Brain microvascular endothelial cell (primary cell): ENCODE measurements around the gene RELL1.

Experiments
- DNase-seq: peaks from one replicate; pipeline ENCODE4 v3.0.0-alpha.2; 2020
- H3K27ac ChIP-seq: fragments of 250-450 bp; sonication (Bioruptor Pico); 2 replicates; pipeline ENCODE4 v1.5.1; 2020; ENCODE audit warnings: mild to moderate bottlenecking, moderate library complexity
- H3K27me3 ChIP-seq: fragments of 250-450 bp; sonication (Bioruptor Pico); replicated peaks from 2 replicates; pipeline ENCODE4 v1.5.1; 2020; ENCODE audit warnings: mild to moderate bottlenecking
- H3K36me3 ChIP-seq: fragments of 250-450 bp; sonication (Bioruptor Pico); replicated peaks from 2 replicates; pipeline ENCODE4 v1.5.1; 2020; ENCODE audit warnings: mild to moderate bottlenecking
- H3K4me3 ChIP-seq: 2 replicates; pipeline ENCODE4 v1.5.1; 2011; ENCODE audit warnings: low read depth, mild to moderate bottlenecking, control low read depth, low read length, moderate library complexity
- in situ Hi-C: cut with HindIII; loops from 2 replicates; pipeline ENCODE4 v1.10.0; 2017; ENCODE audit warnings: low sequenced_read_pairs, low pct_ligation_motif_present
- TF ChIP-seq, protein P1 (sequence below): IDR thresholded peaks from 2 replicates; pipeline ENCODE4 v1.5.1; 2011; ENCODE audit warnings: low read depth, mild to moderate bottlenecking, moderate library complexity, low read length, control low read depth, inconsistent platforms; ENCODE audit errors: missing control alignments

Gene RELL1

DNA sequence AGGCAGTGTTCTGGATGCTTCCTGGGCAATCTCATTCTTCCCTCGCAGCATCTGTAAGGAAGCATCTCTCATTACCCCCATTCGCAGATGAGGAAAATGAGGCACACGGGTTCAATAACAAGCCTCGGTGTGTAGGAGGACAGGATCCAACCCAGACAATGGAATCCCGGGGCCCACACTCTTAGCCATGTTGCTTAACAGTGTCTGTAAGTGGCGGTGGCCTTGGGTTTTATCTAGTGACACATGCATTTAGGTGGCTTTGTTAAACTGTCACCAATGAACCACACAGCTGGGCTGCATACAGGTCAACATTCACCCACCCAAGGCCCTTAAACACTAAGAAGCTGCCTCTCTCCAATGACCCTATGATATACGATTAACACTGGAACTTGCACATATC lies 22.6 kb downstream of the RELL1 start:
- in situ Hi-C loops, result no loop called here
- TF ChIP-seq, protein P1, sequence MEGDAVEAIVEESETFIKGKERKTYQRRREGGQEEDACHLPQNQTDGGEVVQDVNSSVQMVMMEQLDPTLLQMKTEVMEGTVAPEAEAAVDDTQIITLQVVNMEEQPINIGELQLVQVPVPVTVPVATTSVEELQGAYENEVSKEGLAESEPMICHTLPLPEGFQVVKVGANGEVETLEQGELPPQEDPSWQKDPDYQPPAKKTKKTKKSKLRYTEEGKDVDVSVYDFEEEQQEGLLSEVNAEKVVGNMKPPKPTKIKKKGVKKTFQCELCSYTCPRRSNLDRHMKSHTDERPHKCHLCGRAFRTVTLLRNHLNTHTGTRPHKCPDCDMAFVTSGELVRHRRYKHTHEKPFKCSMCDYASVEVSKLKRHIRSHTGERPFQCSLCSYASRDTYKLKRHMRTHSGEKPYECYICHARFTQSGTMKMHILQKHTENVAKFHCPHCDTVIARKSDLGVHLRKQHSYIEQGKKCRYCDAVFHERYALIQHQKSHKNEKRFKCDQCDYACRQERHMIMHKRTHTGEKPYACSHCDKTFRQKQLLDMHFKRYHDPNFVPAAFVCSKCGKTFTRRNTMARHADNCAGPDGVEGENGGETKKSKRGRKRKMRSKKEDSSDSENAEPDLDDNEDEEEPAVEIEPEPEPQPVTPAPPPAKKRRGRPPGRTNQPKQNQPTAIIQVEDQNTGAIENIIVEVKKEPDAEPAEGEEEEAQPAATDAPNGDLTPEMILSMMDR, result no peak

GRCh38 chr4:37662861-37663390 lies 23.2 kb downstream of the RELL1 start:
- H3K27ac ChIP-seq, result no peak overlapping the region
- H3K27me3 ChIP-seq, result no peaks in the 10 kb centered on the region
- H3K4me3 ChIP-seq, result no peak overlapping the region
- TF ChIP-seq, protein P1, result no peak
- H3K36me3 ChIP-seq, result no peaks in the 10 kb centered on the region
- in situ Hi-C loops, result no loop called here
- DNase-seq, result peak; percentile 26

More for the DNA sequence above, 22.6 kb downstream of the RELL1 start:
- no peak overlapping the region for H3K27ac ChIP-seq
- no peak overlapping the region for H3K4me3 ChIP-seq
- no peaks in the 10 kb centered on the region for H3K36me3 ChIP-seq
- no peaks in the 10 kb centered on the region for H3K27me3 ChIP-seq
- no peak for DNase-seq

- in situ Hi-C loops, result no loop called here
- no peak overlapping the region for H3K4me3 ChIP-seq
- TF ChIP-seq, protein P1, result no peak
- no peak overlapping the region for H3K27ac ChIP-seq
- no peaks in the 10 kb centered on the region for H3K36me3 ChIP-seq
- H3K27me3 ChIP-seq, result no peaks in the 10 kb centered on the region
- DNase-seq, result no peak
These were observed 23.9 kb downstream of the RELL1 start for GRCh38 chr4:37662251-37662650.

- H3K36me3 ChIP-seq, result no peaks in the 10 kb centered on the region
- TF ChIP-seq, protein P1, result no peak
- in situ Hi-C loops, result no loop called here
- H3K27ac ChIP-seq, result no peak overlapping the region
- no peak overlapping the region for H3K4me3 ChIP-seq
- peak; percentile 23 for DNase-seq
- H3K27me3 ChIP-seq, result no peaks in the 10 kb centered on the region
These were observed 24.4 kb downstream of the RELL1 start for GRCh38 chr4:37661772-37662171.

GRCh38 chr4:37659696-37660095 lies 26.5 kb downstream of the RELL1 start:
- no peak for DNase-seq
- in situ Hi-C loops, result no loop called here
- TF ChIP-seq, protein P1, result no peak

GRCh38 chr4:37656649-37657048 lies 29.5 kb downstream of the RELL1 start:
- TF ChIP-seq, protein P1, result no peak
- in situ Hi-C loops, result no loop called here
- Histone ChIP-seq H3K4me3 (no peak overlapping the region), H3K36me3 (no peaks in the 10 kb centered on the region), H3K27ac (no peak overlapping the region), H3K27me3 (no peaks in the 10 kb centered on the region)
- no peak for DNase-seq

More at GRCh38 chr4:37659696-37660095, 26.5 kb downstream of the RELL1 start:
- Histone ChIP-seq H3K4me3 (no peak overlapping the region), H3K27me3 (no peaks in the 10 kb centered on the region), H3K27ac (no peak overlapping the region), H3K36me3 (no peaks in the 10 kb centered on the region)
